GM19023 (cell line): ENCODE measurements around the gene IPCEF1.

ENCODE experiments used
- ATAC-seq: cut with Tn5 transposase; IDR thresholded peaks from one replicate; pipeline ENCODE4 v1.9.1; 2021; ENCODE audit warnings: mild to moderate bottlenecking, moderate library complexity; ENCODE audit not compliant: unreplicated experiment

The IPCEF1 gene

DNA sequence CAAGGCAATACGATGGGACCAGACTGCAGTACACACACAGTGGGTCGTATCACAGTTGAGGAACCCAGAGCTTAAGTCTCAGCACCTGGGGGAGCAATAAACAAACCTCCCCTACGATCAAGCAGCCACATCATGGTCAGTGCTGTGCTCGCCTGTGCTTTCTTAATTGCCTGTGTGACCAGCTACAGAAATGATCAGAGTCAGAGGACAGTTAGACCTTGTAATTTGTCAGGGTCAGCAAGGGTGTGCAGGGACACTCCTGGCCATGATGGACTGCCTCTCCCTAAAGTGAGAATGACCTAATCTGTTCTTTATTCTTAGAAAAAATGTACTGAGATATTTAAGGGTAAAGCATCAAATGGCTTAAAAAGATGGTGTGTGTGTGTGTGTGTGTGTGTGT is 239.1 kb downstream of the IPCEF1 start:
- ATAC-seq = no peak

DNA sequence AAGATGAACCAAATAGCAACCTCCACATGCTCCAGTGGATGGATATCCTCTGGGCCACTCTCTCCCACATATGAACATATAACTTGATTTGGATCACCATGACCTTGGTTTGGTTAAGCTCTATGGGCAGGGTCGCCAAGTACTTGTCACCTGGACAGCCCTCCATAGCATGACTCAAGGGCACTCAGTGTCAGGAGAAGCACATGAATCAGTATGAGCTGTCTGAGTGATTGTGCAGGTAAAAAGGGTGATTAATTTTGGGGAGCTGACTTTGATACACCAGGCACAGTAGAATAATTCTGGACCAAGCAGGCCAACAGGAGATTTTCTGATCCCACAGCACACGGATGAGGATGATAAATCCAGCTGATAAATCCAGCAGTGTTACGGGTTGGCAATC is 243.2 kb downstream of the IPCEF1 start:
- no peak for ATAC-seq

GRCh38 chr6:154112181-154112809 is 244.3 kb downstream of the IPCEF1 start:
- no peak for ATAC-seq

DNA sequence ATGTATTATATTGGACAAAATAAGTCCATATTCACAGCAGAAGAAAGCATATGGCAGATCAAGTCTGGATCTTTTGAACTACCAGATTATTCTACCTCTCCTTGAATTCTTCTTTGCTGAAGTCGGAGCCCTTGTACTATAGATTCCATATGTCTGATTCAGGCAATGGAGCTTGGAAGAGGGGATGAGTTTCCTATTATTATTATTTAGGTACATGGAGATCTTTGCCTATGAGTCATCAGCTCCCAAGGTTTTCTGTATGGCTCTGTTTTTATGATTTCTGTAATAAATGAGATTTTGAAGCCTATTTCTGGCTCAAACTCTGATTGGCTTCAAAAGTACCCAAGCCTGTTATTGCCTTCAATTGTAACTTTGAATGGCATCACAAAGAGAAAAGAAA is 245.6 kb downstream of the IPCEF1 start:
- no peak for ATAC-seq

DNA sequence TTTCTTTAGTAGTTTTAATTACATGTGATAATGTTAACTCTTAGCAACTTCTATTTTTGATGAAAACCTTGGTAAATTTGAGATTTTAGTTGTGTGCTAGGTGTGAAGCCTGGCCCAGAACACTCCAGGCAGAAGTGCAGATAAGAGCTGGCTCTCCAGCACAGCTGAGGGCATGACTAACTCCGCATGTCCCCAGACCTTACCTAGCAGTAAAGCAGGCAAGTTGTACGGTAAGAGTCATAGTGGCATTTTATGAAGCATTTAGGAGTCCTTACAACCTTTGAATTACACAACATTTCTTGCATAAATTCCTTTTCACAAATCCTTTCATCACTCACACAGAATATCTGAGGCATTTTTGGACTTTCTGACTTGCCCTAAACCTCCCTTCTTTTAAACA is 250.4 kb downstream of the IPCEF1 start:
- ATAC-seq = no peak
